ENCODE results near the gene GCKR.

DNA sequence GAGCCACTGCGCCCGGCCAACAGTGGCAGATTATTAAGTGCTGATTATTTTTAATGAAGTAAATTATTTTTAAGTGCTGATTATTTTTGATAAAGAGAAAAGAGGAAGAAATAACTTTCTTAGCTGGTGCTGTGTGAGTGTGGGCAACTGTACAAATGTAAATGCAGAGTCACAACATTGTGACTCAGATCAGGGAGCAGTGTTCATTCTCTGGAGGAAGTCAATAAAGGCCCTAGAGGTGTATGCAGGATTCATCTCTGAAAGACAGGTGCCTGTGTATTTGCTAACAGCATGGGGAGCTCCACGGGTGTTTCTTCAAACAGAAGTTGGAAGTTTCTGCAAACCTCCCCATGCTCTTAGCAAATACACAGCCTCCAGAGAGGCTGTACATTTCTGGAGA lies 48.3 kb upstream of the GCKR start:
- TF ChIP-seq, protein P1, sequence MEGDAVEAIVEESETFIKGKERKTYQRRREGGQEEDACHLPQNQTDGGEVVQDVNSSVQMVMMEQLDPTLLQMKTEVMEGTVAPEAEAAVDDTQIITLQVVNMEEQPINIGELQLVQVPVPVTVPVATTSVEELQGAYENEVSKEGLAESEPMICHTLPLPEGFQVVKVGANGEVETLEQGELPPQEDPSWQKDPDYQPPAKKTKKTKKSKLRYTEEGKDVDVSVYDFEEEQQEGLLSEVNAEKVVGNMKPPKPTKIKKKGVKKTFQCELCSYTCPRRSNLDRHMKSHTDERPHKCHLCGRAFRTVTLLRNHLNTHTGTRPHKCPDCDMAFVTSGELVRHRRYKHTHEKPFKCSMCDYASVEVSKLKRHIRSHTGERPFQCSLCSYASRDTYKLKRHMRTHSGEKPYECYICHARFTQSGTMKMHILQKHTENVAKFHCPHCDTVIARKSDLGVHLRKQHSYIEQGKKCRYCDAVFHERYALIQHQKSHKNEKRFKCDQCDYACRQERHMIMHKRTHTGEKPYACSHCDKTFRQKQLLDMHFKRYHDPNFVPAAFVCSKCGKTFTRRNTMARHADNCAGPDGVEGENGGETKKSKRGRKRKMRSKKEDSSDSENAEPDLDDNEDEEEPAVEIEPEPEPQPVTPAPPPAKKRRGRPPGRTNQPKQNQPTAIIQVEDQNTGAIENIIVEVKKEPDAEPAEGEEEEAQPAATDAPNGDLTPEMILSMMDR (conservative IDR thresholded peaks at IDR 0.05), result no peak
- TF ChIP-seq EZH2 (IDR thresholded peaks at IDR 0.05; ENCODE audit: low read depth), result no peak
